Fibroblast of skin of left biceps (primary cell): ENCODE data around the gene CNGB1.
"Not testable (repeated sequence)": the region's sequence is repeated elsewhere in the genome, so short reads cannot be mapped to it uniquely, and the experiment has no call there.

Source experiments
- DNase-seq, 2 experiments: peaks; one replicate each; pipeline ENCODE4 v3.0.0-alpha.2; 2013; ENCODE audit warnings: low read depth in 2 of 2

Gene CNGB1

GRCh38 chr16:57862698-57863433 lies 108.1 kb downstream of the CNGB1 start:
- DNase-seq: no peak

- DNase-seq: no peak
These were observed 111.6 kb downstream of the CNGB1 start for GRCh38 chr16:57859331-57859730.

- DNase-seq: no peak
These were observed 112.3 kb downstream of the CNGB1 start for GRCh38 chr16:57858635-57859034.

GRCh38 chr16:57857991-57858390 lies 112.9 kb downstream of the CNGB1 start:
- DNase-seq: not testable (repeated sequence)

- DNase-seq: no peak
These were observed 115.7 kb downstream of the CNGB1 start for GRCh38 chr16:57855188-57855587.

GRCh38 chr16:57852189-57852588 lies 118.7 kb downstream of the CNGB1 start:
- no peak for DNase-seq

GRCh38 chr16:57848181-57848580 lies 122.7 kb downstream of the CNGB1 start:
- no peak for DNase-seq

- DNase-seq: not testable (repeated sequence)
These were observed 124.0 kb downstream of the CNGB1 start for GRCh38 chr16:57846931-57847330.

GRCh38 chr16:57846078-57846697 lies 124.7 kb downstream of the CNGB1 start:
- no peak for DNase-seq

- DNase-seq: no peak
These were observed 125.8 kb downstream of the CNGB1 start for GRCh38 chr16:57845115-57845514.

GRCh38 chr16:57844416-57845030 lies 126.4 kb downstream of the CNGB1 start:
- DNase-seq: no peak

GRCh38 chr16:57843400-57843799 lies 127.5 kb downstream of the CNGB1 start:
- no peak for DNase-seq

- DNase-seq: no peak
These were observed 128.3 kb downstream of the CNGB1 start for GRCh38 chr16:57842601-57843000.

GRCh38 chr16:57840833-57841232 lies 130.1 kb downstream of the CNGB1 start:
- DNase-seq: no peak

GRCh38 chr16:57838161-57838560 lies 132.8 kb downstream of the CNGB1 start:
- DNase-seq: no peak

GRCh38 chr16:57837305-57838125 lies 133.4 kb downstream of the CNGB1 start:
- no peak for DNase-seq

- not testable (repeated sequence) for DNase-seq
These were observed 135.5 kb downstream of the CNGB1 start for GRCh38 chr16:57835439-57835838.

- no peak for DNase-seq
These were observed 136.0 kb downstream of the CNGB1 start for GRCh38 chr16:57834936-57835335.
